Large intestine (tissue), 3 donors: ENCODE results near the gene ACOT2. TPM values are rescaled to one million over a fixed set of nuclear protein-coding genes. Genes with fewer than 3 reads are reported as not detected.
A peak's percentile ranks its signal among the peaks of the same experiment; 100 is the strongest.
"Not testable (repeated sequence)": the region's sequence is repeated elsewhere in the genome, so short reads cannot be mapped to it uniquely, and the experiment has no call there.

Experiments used
- DNase-seq, 2 donors: peaks; one replicate each; pipeline versions ENCODE4 v3.0.0 to v3.0.0-alpha.2; 2013
- H3K27ac ChIP-seq: one replicate; pipeline ENCODE4 v1.5.1; 2013; ENCODE audit warnings: low read length
- H3K27me3 ChIP-seq: 2 replicates; pipeline ENCODE4 v1.6.1; 2013; ENCODE audit warnings: low read length; ENCODE audit not compliant: control insufficient read depth, insufficient read depth
- H3K36me3 ChIP-seq: 2 replicates; pipeline ENCODE4 v1.6.1; 2013; ENCODE audit warnings: low read length; ENCODE audit not compliant: control insufficient read depth, insufficient read depth
- H3K4me1 ChIP-seq: one replicate; pipeline ENCODE4 v1.6.1; 2013; ENCODE audit warnings: low read length; ENCODE audit not compliant: control insufficient read depth, insufficient read depth
- H3K4me3 ChIP-seq: one replicate; pipeline ENCODE4 v1.5.1; 2013; ENCODE audit warnings: low read length
- H3K9me3 ChIP-seq: one replicate; pipeline ENCODE4 v1.6.1; 2013; ENCODE audit warnings: mild to moderate bottlenecking, low read depth, low read length, moderate library complexity; ENCODE audit not compliant: control insufficient read depth
- WGBS: methylation state at CpG from one replicate; pipeline ENCODE4 v1.1.5; 2013; ENCODE audit warnings: low lambda C conversion rate; ENCODE audit not compliant: insufficient coverage; 5-methylcytosine and 5-hydroxymethylcytosine counted together
- polyA plus RNA-seq: library from polyadenylated mRNA; unstranded; fragments of 120-200 nt; gene quantifications from one replicate; pipeline ENCODE4 v1.2.1, GENCODE V29; 2013

Gene ACOT2
- polyA plus RNA-seq, 1 donor, result 37.2 TPM

DNA sequence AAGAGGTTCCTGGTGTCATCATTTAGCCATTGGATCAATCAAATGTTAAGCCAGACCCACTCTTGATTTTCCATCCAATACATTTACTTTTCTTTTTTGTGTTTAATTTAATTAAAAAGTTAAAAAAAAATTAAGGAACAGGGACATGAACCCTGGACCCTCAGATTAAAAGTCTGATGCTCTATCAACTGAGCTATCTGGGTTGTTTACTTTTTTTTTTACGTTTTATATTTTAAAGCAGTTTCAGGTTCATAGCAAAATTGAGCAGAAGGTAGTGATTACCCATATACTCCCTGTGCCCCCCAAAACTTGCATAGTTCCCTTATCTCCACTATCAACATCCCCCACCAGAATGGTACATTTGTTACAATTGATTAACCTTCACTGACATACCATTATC lies 19.7 kb downstream of the ACOT2 start:
- H3K9me3 ChIP-seq, result no peaks in the 10 kb centered on the region
- WGBS, result 64% methylated on average over 1 of the region's 1 CpG
- no peak for DNase-seq

DNA sequence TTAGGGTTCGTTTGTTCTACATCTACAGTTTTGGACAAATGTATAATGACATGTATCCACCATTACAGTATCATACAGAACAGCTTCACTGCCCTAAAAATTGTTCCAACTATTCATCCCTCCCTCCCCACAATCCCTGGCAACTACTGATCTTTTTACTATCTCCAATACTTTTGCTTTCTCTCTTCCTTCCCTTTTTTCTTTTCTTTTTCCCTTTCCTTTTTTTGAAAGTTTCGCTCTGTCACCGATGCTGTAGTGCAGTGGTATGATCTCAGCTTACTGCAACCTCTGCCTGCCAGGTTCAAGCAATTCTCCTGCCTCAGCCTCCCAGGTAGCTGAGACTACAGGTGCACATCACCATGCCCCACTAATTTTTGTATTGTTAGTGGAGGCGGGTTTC lies 20.1 kb downstream of the ACOT2 start:
- H3K9me3 ChIP-seq, result no peaks in the 10 kb centered on the region
- WGBS, result 77% methylated on average over 3 of the region's 4 CpGs
- H3K4me1 ChIP-seq, result no peaks in the 10 kb centered on the region
- H3K36me3 ChIP-seq, result no peaks in the 10 kb centered on the region
- no peak for DNase-seq
- no peaks in the 10 kb centered on the region for H3K27me3 ChIP-seq
- no peak overlapping the region for H3K4me3 ChIP-seq
- no peak overlapping the region for H3K27ac ChIP-seq

More for the DNA sequence above, 19.7 kb downstream of the ACOT2 start:
- Histone ChIP-seq H3K4me3 (no peak overlapping the region), H3K27me3 (no peaks in the 10 kb centered on the region), H3K27ac (no peak overlapping the region), H3K36me3 (no peaks in the 10 kb centered on the region), H3K4me1 (no peaks in the 10 kb centered on the region)

DNA sequence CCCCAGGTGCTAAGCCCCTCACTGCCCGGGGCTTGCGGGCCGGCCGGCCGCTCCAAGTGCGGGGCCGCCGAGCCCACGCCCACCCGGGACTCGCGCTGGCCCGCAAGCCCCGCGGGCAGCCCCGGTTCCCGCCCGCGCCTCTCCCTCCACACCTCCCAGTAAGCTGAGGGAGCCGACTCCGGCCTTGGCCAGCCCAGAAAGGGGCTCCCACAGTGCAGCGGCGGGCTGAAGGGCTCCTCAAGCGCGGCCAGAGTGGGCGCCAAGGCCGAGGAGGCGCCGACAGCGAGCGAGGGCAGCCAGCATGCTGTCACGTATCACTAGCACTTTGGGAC lies 21.6 kb downstream of the ACOT2 start:
- H3K36me3 ChIP-seq, H3K27me3 ChIP-seq, H3K4me1 ChIP-seq, H3K4me3 ChIP-seq, H3K27ac ChIP-seq, DNase-seq, H3K9me3 ChIP-seq: not testable (repeated sequence)
- WGBS, result no CpG with 5 or more reads among the region's 32 CpGs

DNA sequence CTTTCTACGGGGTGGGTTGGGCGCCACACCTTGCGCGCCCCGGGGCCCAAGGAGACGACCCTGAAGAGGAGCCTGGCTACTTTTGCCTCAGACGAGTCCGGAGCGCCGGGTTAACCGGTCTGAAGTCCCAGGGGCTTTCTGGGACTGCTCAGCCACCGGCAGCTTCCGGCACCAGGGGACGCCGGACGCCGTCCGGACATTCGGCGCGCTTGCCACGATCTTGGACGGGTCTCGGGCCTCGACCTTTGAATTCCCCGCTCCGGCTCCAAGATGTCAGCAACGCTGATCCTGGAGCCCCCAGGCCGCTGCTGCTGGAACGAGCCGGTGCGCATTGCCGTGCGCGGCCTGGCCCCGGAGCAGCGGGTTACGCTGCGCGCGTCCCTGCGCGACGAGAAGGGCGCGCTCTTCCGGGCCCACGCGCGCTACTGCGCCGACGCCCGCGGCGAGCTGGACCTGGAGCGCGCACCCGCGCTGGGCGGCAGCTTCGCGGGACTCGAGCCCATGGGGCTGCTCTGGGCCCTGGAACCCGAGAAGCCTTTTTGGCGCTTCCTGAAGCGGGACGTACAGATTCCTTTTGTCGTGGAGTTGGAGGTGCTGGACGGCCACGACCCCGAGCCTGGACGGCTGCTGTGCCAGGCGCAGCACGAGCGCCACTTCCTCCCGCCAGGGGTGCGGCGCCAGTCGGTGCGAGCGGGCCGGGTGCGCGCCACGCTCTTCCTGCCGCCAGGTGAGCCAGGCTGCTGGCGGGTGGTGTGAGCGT lies 22.9 kb downstream of the ACOT2 start, which contains the start of gene ACOT4:
Gene ACOT4 (plus strand): TSS at position 184 of the 760 bp plus-strand sequence. CDS start 87 bp downstream, at position 271.
- Histone ChIP-seq H3K36me3 (no peaks in the 10 kb centered on the region), H3K4me3 (peak within 1 kb of the TSS; percentile 75), H3K4me1 (no peaks in the 10 kb centered on the region), H3K27me3 (no peaks in the 10 kb centered on the region), H3K27ac (no peak within 1 kb of the TSS), H3K9me3 (no peaks in the 10 kb centered on the region)
- no CpG with 5 or more reads among the region's 89 CpGs for WGBS
- DNase-seq, result peak; percentile 36 to 81

DNA sequence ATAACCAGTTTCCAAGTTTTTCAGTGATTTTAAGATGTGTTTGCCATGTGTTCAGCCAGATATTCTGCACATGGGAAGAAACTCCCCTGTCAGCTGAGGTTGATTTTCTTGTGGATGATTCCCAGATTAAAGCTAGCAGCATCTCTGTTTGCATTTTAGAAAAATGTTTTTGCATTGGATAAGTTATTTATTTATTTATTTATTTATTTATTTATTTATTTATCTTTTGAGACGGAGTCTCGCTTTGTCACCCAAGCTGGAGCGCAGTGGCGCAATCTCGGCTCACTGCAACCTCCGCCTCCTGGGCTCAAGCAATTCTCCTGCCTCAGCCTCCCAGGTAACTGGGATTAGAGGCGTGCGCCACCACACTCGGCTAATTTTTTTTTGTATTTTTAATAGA lies 25.5 kb downstream of the ACOT2 start:
- Histone ChIP-seq H3K27ac (no peak overlapping the region), H3K9me3 (no peaks in the 10 kb centered on the region), H3K36me3 (no peaks in the 10 kb centered on the region), H3K4me1 (peaks cover 7% of the 10 kb centered on the region), H3K27me3 (no peaks in the 10 kb centered on the region), H3K4me3 (no peak overlapping the region)
- WGBS, result no CpG with 5 or more reads among the region's 9 CpGs
- no peak for DNase-seq

DNA sequence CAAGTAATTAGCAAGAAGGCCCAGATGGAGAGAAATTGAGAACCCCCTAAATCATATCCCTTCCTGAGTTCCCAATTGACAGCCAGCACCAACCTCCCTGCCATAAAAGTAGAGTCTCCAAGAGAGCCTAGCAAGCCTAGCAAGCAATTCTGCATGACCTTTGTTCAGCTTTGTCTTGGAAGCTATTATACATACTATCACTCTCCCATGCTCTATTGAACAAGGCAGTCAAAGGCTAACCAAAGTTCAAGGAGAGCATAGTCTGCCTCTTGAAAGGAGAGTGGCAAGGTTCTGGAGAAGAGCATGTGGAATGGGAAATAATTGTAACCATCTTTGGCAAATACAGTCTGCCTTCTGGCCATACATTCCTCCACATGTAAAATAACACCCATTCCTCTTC lies 30.5 kb downstream of the ACOT2 start:
- Histone ChIP-seq H3K27me3 (no peaks in the 10 kb centered on the region), H3K36me3 (no peaks in the 10 kb centered on the region), H3K4me3 (no peak overlapping the region), H3K27ac (no peak overlapping the region), H3K4me1 (peaks cover 13% of the 10 kb centered on the region), H3K9me3 (no peaks in the 10 kb centered on the region)
- peak; percentile 68 to 87 for DNase-seq

DNA sequence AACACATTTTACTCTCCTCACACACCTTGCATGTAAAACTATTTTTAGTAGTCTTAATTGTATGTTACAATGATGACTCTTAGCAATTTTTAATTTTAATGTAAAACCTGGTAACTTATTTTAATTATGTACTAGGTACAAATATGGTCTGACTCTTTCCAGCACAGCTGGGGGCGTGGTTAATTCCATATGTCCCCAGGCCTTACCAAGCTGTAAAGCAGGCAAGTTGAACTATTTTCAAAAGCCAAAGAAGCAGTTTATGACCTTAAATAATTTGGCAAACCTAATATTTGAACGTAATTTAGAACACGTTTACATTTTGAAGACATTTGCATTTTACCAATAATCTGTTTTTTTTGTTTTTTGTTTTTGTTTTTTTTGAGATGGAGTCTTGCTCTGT lies 34.0 kb downstream of the ACOT2 start:
- H3K27ac ChIP-seq, result no peak overlapping the region
- H3K9me3 ChIP-seq, result no peaks in the 10 kb centered on the region
- H3K4me3 ChIP-seq, result no peak overlapping the region
- DNase-seq, result no peak
- no peaks in the 10 kb centered on the region for H3K27me3 ChIP-seq
- no peaks in the 10 kb centered on the region for H3K36me3 ChIP-seq
- peaks cover 13% of the 10 kb centered on the region for H3K4me1 ChIP-seq
- 75% methylated on average over 2 of the region's 3 CpGs for WGBS

DNA sequence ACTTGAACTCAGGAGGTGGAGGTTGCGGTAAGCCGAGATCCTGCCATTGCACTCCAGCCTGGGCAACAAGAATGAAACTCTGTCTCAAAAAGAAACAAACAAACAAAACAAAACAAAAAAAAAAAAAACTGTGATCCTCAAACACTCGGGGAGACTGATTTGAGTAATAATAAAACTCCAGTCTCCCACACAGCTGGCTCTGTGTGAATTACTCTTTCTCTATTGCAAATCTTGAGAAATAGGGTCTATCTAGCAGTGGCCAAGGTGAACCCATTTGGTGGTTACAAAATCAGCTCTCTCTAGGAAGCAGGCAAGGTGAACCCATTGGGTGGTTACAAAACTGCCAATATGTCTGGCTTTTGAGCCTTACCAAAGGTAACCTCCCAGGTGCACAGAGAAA lies 37.3 kb downstream of the ACOT2 start:
- Histone ChIP-seq H3K4me3 (no peak overlapping the region), H3K27me3 (no peaks in the 10 kb centered on the region), H3K36me3 (no peaks in the 10 kb centered on the region), H3K27ac (no peak overlapping the region), H3K4me1 (no peaks in the 10 kb centered on the region), H3K9me3 (no peaks in the 10 kb centered on the region)
- no CpG with 5 or more reads among the region's 3 CpGs for WGBS
- no peak for DNase-seq

DNA sequence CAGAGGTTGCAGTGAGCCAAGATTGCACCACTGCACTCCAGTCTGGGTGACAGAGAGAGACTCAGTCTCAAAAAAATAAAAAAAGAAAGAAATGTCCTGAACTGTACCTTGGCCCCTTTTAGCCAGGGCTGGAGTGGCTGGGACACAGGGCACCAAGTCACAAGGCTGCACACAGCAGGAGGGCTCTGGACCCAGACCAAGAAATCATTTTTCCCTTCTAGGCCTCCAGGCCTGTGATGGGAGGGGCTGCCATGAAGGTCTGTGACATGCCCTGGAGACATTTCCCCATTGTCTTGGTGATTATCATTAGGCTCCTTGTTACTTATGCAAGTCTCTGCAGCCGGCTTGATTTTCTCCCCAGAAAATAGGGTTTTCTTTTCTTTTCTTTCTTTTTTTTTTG lies 38.2 kb downstream of the ACOT2 start:
- Histone ChIP-seq H3K27ac (no peak overlapping the region), H3K36me3 (no peaks in the 10 kb centered on the region), H3K9me3 (no peaks in the 10 kb centered on the region), H3K4me1 (no peaks in the 10 kb centered on the region), H3K27me3 (no peaks in the 10 kb centered on the region), H3K4me3 (no peak overlapping the region)
- no CpG with 5 or more reads among the region's 1 CpG for WGBS
- DNase-seq, result no peak

DNA sequence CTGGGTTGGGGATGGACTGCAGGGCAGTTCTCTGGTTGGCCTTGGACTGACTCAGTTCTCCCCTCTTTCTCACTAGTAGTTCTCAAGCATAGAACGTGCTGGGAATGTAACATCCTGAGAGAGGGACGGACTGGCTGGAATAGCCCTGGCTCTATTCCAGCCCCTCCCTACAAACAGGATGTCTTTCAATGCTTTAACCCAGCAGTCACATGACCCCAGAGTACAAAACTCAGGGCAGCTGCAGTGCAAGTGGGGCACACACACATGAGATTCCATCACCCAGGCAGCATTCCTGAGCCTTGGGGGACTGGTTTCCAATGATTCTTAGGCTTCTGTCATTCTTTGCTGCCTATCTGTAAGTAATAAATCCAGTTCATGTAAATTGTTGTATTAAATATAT lies 41.7 kb downstream of the ACOT2 start:
- Histone ChIP-seq H3K4me3 (no peak overlapping the region), H3K4me1 (no peaks in the 10 kb centered on the region), H3K36me3 (no peaks in the 10 kb centered on the region), H3K27me3 (no peaks in the 10 kb centered on the region), H3K27ac (no peak overlapping the region), H3K9me3 (no peaks in the 10 kb centered on the region)
- no CpG with 5 or more reads among the region's 2 CpGs for WGBS
- no peak for DNase-seq

DNA sequence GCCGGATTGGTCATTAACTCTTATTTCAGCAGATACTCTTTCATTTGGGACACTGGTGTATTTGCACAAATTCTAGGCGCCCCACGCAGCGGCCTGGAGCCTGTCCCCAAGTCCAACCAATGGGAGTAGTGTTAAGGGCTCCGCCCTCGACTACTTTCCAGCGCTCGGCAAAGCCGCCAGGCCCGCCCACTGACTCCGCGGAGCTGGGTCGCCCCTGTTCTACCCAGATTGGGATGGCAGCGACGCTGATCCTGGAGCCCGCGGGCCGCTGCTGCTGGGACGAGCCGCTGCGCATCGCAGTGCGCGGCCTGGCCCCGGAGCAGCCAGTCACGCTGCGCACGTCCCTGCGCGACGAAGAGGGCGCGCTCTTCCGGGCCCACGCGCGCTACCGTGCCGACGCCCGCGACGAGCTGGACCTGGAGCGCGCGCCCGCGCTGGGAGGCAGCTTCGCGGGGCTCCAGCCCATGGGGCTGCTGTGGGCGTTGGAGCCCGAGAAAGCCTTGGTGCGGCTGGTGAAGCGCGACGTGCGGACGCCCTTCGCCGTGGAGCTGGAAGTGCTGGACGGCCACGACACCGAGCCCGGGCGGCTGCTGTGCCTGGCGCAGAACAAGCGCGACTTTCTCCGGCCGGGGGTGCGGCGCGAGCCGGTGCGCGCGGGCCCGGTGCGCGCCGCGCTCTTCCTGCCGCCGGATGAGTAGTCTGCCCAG lies 43.5 kb downstream of the ACOT2 start, which contains the start of gene ACOT6:
Gene ACOT6 (plus strand): TSS at position 179 of the 707 bp plus-strand sequence. CDS start 55 bp downstream, at position 234.
- H3K9me3 ChIP-seq, result no peaks in the 10 kb centered on the region
- DNase-seq, result peak; percentile 62 to 91
- H3K36me3 ChIP-seq, result no peaks in the 10 kb centered on the region
- no CpG with 5 or more reads among the region's 84 CpGs for WGBS
- no peaks in the 10 kb centered on the region for H3K27me3 ChIP-seq
- peak within 1 kb of the TSS; percentile 55 for H3K4me3 ChIP-seq
- H3K27ac ChIP-seq, result peak within 1 kb of the TSS; percentile 58
- H3K4me1 ChIP-seq, result no peaks in the 10 kb centered on the region
